ENCODE measurements around the gene KIAA1586.

GRCh38 chr6:57024321-57024720, 22.2 kb upstream of the KIAA1586 start:
- TF ChIP-seq, protein P1, sequence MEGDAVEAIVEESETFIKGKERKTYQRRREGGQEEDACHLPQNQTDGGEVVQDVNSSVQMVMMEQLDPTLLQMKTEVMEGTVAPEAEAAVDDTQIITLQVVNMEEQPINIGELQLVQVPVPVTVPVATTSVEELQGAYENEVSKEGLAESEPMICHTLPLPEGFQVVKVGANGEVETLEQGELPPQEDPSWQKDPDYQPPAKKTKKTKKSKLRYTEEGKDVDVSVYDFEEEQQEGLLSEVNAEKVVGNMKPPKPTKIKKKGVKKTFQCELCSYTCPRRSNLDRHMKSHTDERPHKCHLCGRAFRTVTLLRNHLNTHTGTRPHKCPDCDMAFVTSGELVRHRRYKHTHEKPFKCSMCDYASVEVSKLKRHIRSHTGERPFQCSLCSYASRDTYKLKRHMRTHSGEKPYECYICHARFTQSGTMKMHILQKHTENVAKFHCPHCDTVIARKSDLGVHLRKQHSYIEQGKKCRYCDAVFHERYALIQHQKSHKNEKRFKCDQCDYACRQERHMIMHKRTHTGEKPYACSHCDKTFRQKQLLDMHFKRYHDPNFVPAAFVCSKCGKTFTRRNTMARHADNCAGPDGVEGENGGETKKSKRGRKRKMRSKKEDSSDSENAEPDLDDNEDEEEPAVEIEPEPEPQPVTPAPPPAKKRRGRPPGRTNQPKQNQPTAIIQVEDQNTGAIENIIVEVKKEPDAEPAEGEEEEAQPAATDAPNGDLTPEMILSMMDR (conservative IDR thresholded peaks at IDR 0.05), result no peak
- TF ChIP-seq EZH2 (IDR thresholded peaks at IDR 0.05; ENCODE audit: low read depth), result no peak
